Sigmoid colon (tissue), 7 donors: ENCODE data around the gene F10. TPM values are rescaled to one million over a fixed set of nuclear protein-coding genes. Genes with fewer than 3 reads are reported as not detected.
"Not testable (repeated sequence)": the region's sequence is repeated elsewhere in the genome, so short reads cannot be mapped to it uniquely, and the experiment has no call there.

Source experiments
- DNase-seq: peaks from one replicate; pipeline ENCODE4 v3.0.0-alpha.2; 2019
- H3K27ac ChIP-seq, 4 donors: fragments of 200-600 bp; sonication (generic); one replicate each; pipeline ENCODE4 v1.5.1; 2016 to 2019; ENCODE audit warnings: mild to moderate bottlenecking in 1 of 4
- H3K27me3 ChIP-seq, 3 donors: fragments of 200-600 bp; sonication (generic); one replicate each; pipeline ENCODE4 v1.5.1; 2019; ENCODE audit warnings: mild to moderate bottlenecking in 1 of 3
- H3K36me3 ChIP-seq, 4 donors: fragments of 200-600 bp; sonication (generic); one replicate each; pipeline ENCODE4 v1.5.1; 2016 to 2019
- H3K4me1 ChIP-seq, 4 donors: fragments of 200-600 bp; sonication (generic); one replicate each; pipeline ENCODE4 v1.5.1; 2017 to 2019
- H3K4me3 ChIP-seq, 4 donors: fragments of 200-600 bp; sonication (generic); one replicate each; pipeline ENCODE4 v1.5.1; 2017 to 2019; ENCODE audit warnings: mild to moderate bottlenecking in 2 of 4, moderate library complexity in 1 of 4
- H3K9me3 ChIP-seq, 4 donors: fragments of 200-600 bp in 3 of 4; sonication (generic) in 3 of 4; one replicate each; pipeline versions ENCODE4 v1.5.1 to v1.6.1; 2013 to 2019
- EP300 ChIP-seq, 4 donors: sonication (generic); formaldehyde crosslinking; IDR thresholded peaks; one replicate each; pipeline ENCODE4 v1.6.1; 2017; ENCODE audit warnings: antibody characterized with exemption in 4 of 4
- POLR2A ChIP-seq, 2 donors: fragments of 450-650 bp; IDR thresholded peaks; one replicate each; pipeline ENCODE4 v1.6.1; 2016; ENCODE audit warnings: antibody characterized with exemption in 2 of 2, mild to moderate bottlenecking in 2 of 2, moderate library complexity in 2 of 2
- POLR2AphosphoS5 ChIP-seq, 4 donors: sonication (generic); formaldehyde crosslinking; IDR thresholded peaks; one replicate each; pipeline ENCODE4 v1.6.1; 2017; ENCODE audit warnings: antibody characterized with exemption in 4 of 4
- WGBS, 2 donors: extraction: QIAGEN DNeasy Blood & Tissue Kit; methylation state at CpG; one replicate each; pipeline ENCODE4 v1.1.7; 2013; 5-methylcytosine and 5-hydroxymethylcytosine counted together
- intact Hi-C: fragments of 100-400 bp; cut with DNase I; formaldehyde crosslinking; loops from one replicate; pipeline ENCODE4 v1.15.1; 2023
- polyA plus RNA-seq, 3 donors: library from polyadenylated mRNA; stranded (reverse); fragments of 200-250 nt; gene quantifications; one replicate each; pipeline ENCODE4 v1.2.3, GENCODE V29; 2013
- total RNA-seq, 4 donors: library from RNA; depleted of rRNA; stranded (reverse); fragments of >200 nt; gene quantifications; one replicate each; pipeline ENCODE4 v1.1.0, GENCODE V29; 2016
- TF ChIP-seq, protein P1 (sequence below), 4 experiments: fragments of 450-650 bp in 3 of 4; fragments of 200-600 bp in 1 of 4; IDR thresholded peaks; one replicate each; pipeline ENCODE4 v1.5.1; 2016 to 2019; ENCODE audit warnings: antibody characterized with exemption in 4 of 4, mild to moderate bottlenecking in 3 of 4, moderate library complexity in 2 of 4
- donor health status: healthy with polysubstance abuse.
- donor health status: Bipolar disorder and iron deficiency.
- donor health status: healthy.

The F10 gene
- total and polyA plus RNA-seq, 7 donors, result 2.4 to 10.0 (median 4.9) TPM; not detected in 1

DNA sequence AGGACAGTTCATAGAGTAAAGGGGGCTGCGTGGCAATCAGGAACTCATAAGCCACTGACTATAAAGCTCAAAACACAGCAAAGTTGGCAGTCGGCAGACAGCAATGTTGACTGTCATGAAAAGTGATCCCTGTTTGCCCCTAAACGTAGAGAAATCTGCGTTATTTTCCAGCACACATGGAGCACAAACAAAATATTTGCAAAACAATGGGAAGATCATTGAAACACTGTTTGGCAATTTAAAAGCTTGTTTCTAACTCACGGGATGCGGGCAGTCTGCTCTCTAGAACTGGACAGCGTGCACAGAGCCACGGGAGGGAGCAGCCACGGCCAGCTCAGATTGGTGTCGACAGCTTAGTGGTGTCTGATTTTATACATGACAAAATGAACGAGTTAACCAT, 23.5 kb upstream of the F10 start:
- no peak overlapping the region for H3K4me3 ChIP-seq
- peaks cover 0 to 53% (median 15%) of the 10 kb centered on the region in 3 donors for H3K27me3 ChIP-seq
- H3K27ac ChIP-seq, result no peak overlapping the region
- peaks cover 0 to 4% (median 0%) of the 10 kb centered on the region in 4 donors for H3K4me1 ChIP-seq
- intact Hi-C loops, result no loop called here
- H3K9me3 ChIP-seq, result no peaks in the 10 kb centered on the region
- WGBS, 2 donors, result 90 to 91% methylated on average over 11 of the region's 11 CpGs
- no peaks in the 10 kb centered on the region for H3K36me3 ChIP-seq
- TF ChIP-seq EP300 (IDR thresholded peaks at IDR 0.05) (no peak), POLR2A (IDR thresholded peaks at IDR 0.05) (no peak), POLR2AphosphoS5 (IDR thresholded peaks at IDR 0.05) (no peak)
- TF ChIP-seq, protein P1, sequence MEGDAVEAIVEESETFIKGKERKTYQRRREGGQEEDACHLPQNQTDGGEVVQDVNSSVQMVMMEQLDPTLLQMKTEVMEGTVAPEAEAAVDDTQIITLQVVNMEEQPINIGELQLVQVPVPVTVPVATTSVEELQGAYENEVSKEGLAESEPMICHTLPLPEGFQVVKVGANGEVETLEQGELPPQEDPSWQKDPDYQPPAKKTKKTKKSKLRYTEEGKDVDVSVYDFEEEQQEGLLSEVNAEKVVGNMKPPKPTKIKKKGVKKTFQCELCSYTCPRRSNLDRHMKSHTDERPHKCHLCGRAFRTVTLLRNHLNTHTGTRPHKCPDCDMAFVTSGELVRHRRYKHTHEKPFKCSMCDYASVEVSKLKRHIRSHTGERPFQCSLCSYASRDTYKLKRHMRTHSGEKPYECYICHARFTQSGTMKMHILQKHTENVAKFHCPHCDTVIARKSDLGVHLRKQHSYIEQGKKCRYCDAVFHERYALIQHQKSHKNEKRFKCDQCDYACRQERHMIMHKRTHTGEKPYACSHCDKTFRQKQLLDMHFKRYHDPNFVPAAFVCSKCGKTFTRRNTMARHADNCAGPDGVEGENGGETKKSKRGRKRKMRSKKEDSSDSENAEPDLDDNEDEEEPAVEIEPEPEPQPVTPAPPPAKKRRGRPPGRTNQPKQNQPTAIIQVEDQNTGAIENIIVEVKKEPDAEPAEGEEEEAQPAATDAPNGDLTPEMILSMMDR (IDR thresholded peaks at IDR 0.05), result no peak
- no peak for DNase-seq

DNA sequence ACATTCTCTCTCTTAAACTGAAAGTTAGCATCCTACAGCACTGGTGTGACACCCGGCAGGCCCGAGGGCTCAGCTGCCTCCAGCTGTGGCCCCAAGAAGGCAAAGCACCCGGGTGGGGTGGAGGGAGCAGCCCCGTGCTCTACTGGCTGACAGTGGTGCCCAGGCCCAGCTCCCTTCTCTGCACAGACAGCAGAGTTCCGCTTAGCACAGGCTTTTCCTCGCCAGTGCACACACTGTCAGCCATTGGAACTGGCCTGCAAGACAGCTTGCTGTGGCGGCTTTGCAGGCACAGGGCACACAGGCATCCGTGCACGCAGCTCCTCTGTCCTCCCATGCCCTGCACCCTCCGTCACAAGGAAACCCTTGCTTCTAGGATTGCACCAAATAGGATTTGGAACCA, 20.3 kb upstream of the F10 start:
- peaks cover 0 to 44% (median 9%) of the 10 kb centered on the region in 3 donors for H3K27me3 ChIP-seq
- H3K4me3 ChIP-seq, H3K36me3 ChIP-seq, DNase-seq, H3K4me1 ChIP-seq, intact Hi-C loops, H3K9me3 ChIP-seq, H3K27ac ChIP-seq: not testable (repeated sequence)
- WGBS, 2 donors, result 41 to 83% methylated on average over 10 of the region's 10 CpGs

DNA sequence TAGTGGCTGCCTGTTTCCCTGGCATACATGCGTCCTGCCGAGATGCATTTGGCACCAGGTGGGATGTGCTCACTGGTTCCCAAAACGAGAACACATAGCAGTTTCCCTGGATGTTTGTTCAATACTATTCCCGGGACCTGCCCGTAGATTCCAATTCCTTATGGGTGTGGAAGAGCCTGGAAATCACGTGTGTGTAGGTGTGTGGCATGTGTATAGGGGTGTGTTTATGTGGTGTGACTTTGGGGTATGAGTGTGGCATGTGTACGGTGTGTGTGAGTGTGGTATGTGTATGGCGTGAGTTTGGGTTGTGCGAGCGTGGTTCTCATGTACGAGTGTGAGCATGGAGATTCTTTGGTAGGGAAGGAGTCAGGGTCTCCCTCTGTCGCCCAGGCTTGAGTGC, 19.9 kb upstream of the F10 start:
- H3K9me3 ChIP-seq, result no peaks in the 10 kb centered on the region
- H3K36me3 ChIP-seq, result no peaks in the 10 kb centered on the region
- no peak overlapping the region for H3K4me3 ChIP-seq
- H3K4me1 ChIP-seq, result peaks cover 0 to 4% (median 0%) of the 10 kb centered on the region in 4 donors
- WGBS, 2 donors, result 56 to 84% methylated on average over 12 of the region's 12 CpGs
- DNase-seq, result no peak
- no peak for TF ChIP-seq POLR2AphosphoS5 (IDR thresholded peaks at IDR 0.05)
- TF ChIP-seq, protein P1 (IDR thresholded peaks at IDR 0.05), result no peak
- TF ChIP-seq POLR2A (IDR thresholded peaks at IDR 0.05), result no peak
- no peak for TF ChIP-seq EP300 (IDR thresholded peaks at IDR 0.05)
- intact Hi-C loops, result no loop called here
- no peak overlapping the region for H3K27ac ChIP-seq
- peaks cover 0 to 40% (median 9%) of the 10 kb centered on the region in 3 donors for H3K27me3 ChIP-seq

DNA sequence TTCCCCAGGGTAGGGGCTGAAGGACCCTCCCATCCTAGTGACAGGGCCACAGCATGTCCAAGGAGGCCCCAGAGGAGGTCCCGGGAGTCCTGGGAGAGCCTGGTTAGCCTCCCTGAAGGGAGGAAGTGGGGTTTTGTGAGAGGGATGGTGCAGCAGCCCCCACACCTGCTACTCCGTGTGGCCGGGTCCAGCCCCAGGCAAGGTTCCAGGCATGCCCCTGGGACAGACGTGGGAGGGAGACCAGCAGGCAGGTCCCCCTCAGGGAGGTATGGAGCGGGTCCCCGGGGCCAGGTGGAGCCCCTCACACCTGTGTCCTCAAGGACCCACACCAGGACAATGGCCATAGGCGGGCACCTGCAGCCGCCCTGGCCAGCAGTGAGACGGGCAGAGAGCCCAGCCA, 19.0 kb upstream of the F10 start:
- intact Hi-C loops, result no loop called here
- peaks cover 0 to 31% (median 8%) of the 10 kb centered on the region in 3 donors for H3K27me3 ChIP-seq
- no peak overlapping the region for H3K4me3 ChIP-seq
- no peak for DNase-seq
- WGBS, 2 donors, result 68 to 84% methylated on average over 9 of the region's 9 CpGs
- H3K9me3 ChIP-seq, result no peaks in the 10 kb centered on the region
- no peak overlapping the region for H3K27ac ChIP-seq
- no peaks in the 10 kb centered on the region for H3K4me1 ChIP-seq
- H3K36me3 ChIP-seq, result no peaks in the 10 kb centered on the region
- TF ChIP-seq, protein P1 (IDR thresholded peaks at IDR 0.05), result no peak
- TF ChIP-seq POLR2AphosphoS5 (IDR thresholded peaks at IDR 0.05) (no peak), POLR2A (IDR thresholded peaks at IDR 0.05) (no peak), EP300 (IDR thresholded peaks at IDR 0.05) (no peak)

DNA sequence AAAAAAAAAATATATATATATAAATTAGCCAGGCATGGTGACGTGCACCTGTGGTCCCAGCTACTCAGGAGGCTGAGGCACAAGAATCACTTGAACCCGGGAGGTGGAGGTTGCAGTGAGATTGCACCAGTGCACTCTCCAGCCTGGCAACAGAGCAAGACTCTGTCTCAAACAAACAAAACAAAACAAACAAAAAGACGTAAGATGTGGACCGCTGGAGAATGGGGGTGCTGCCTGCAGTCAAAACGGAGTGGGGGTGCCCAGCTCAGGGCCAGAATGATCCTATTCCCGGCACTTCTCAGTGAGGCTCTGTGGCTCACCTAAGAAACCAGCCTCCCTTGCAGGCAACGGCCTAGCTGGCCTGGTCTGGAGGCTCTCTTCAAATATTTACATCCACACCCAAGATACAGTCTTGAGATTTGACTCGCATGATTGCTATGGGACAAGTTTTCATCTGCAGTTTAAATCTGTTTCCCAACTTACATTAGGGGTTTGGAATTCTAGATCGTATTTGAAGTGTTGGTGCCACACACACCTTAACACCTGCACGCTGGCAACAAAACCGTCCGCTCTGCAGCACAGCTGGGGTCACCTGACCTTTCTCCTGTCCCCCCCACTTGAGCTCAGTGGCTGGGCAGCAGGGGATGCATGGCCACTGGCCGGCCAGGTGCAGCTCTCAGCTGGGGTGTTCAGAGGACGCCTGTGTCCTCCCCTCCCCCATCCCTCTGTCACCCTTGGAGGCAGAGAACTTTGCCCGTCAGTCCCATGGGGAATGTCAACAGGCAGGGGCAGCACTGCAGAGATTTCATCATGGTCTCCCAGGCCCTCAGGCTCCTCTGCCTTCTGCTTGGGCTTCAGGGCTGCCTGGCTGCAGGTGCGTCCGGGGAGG, 17.3 kb upstream of the F10 start, which contains the start of gene F7:
Gene F7 (plus strand): TSS at position 760 of the 889 bp plus-strand sequence. CDS start 51 bp downstream, at position 811.
- 18 to 62% methylated on average over 17 of the region's 17 CpGs for WGBS, 2 donors
- Histone ChIP-seq H3K27ac (no peak within 1 kb of the TSS), H3K36me3 (no peaks in the 10 kb centered on the region), H3K27me3 (peaks cover 9 to 31% (median 18%) of the 10 kb centered on the region in 3 donors), H3K4me1 (peaks cover 0 to 9% (median 7%) of the 10 kb centered on the region in 4 donors), H3K4me3 (no peak within 1 kb of the TSS), H3K9me3 (no peaks in the 10 kb centered on the region)
- DNase-seq, result no peak
- intact Hi-C loops, result no loop called here
- TF ChIP-seq EP300 (IDR thresholded peaks at IDR 0.05) (no peak), POLR2A (IDR thresholded peaks at IDR 0.05) (no peak), POLR2AphosphoS5 (IDR thresholded peaks at IDR 0.05) (no peak)
- TF ChIP-seq, protein P1 (IDR thresholded peaks at IDR 0.05), result no peak
